ENCODE data around the gene AAGAB.

Gene AAGAB

GRCh38 chr15:67208396-67208795 lies 46.1 kb downstream of the AAGAB start:
- DNase-seq (ENCODE audit: low read depth in 2 of 2): no peak

GRCh38 chr15:67207555-67208207 lies 46.8 kb downstream of the AAGAB start:
- no peak for DNase-seq (ENCODE audit: low read depth in 2 of 2)

GRCh38 chr15:67202991-67203390 lies 51.5 kb downstream of the AAGAB start:
- DNase-seq (ENCODE audit: low read depth in 2 of 2): no peak

- DNase-seq (ENCODE audit: low read depth in 2 of 2): no peak
Observed at GRCh38 chr15:67202091-67202490, 52.4 kb downstream of the AAGAB start.

- DNase-seq (ENCODE audit: low read depth in 2 of 2): no peak
Observed at GRCh38 chr15:67201136-67201535, 53.3 kb downstream of the AAGAB start.

- DNase-seq (ENCODE audit: low read depth in 2 of 2): no peak
Observed at GRCh38 chr15:67199881-67200763, 54.3 kb downstream of the AAGAB start.

GRCh38 chr15:67199391-67199790 lies 55.1 kb downstream of the AAGAB start:
- no peak for DNase-seq (ENCODE audit: low read depth in 2 of 2)

GRCh38 chr15:67198157-67198754 lies 56.2 kb downstream of the AAGAB start:
- DNase-seq (ENCODE audit: low read depth in 2 of 2): no peak

GRCh38 chr15:67197364-67197695 lies 57.1 kb downstream of the AAGAB start:
- DNase-seq (ENCODE audit: low read depth in 2 of 2): no peak

GRCh38 chr15:67196672-67197363 lies 57.6 kb downstream of the AAGAB start:
- DNase-seq (ENCODE audit: low read depth in 2 of 2): no peak

- DNase-seq (ENCODE audit: low read depth in 2 of 2): no peak
Observed at GRCh38 chr15:67196222-67196621, 58.2 kb downstream of the AAGAB start.

GRCh38 chr15:67195305-67195704 lies 59.2 kb downstream of the AAGAB start:
- no peak for DNase-seq (ENCODE audit: low read depth in 2 of 2)

- DNase-seq (ENCODE audit: low read depth in 2 of 2): no peak
Observed at GRCh38 chr15:67194171-67195114, 60.0 kb downstream of the AAGAB start.

- DNase-seq (ENCODE audit: low read depth in 2 of 2): no peak
Observed at GRCh38 chr15:67193223-67193990, 61.1 kb downstream of the AAGAB start.

GRCh38 chr15:67192185-67192820 lies 62.2 kb downstream of the AAGAB start:
- no peak for DNase-seq (ENCODE audit: low read depth in 2 of 2)

GRCh38 chr15:67190813-67191212 lies 63.6 kb downstream of the AAGAB start:
- DNase-seq (ENCODE audit: low read depth in 2 of 2): no peak

GRCh38 chr15:67190326-67190725 lies 64.1 kb downstream of the AAGAB start:
- no peak for DNase-seq (ENCODE audit: low read depth in 2 of 2)

- no peak for DNase-seq (ENCODE audit: low read depth in 2 of 2)
Observed at GRCh38 chr15:67189326-67190051, 65.0 kb downstream of the AAGAB start.

GRCh38 chr15:67188551-67189218 lies 65.8 kb downstream of the AAGAB start:
- DNase-seq (ENCODE audit: low read depth in 2 of 2): no peak
